Measurements from ENCODE around the gene HIP1.

DNA sequence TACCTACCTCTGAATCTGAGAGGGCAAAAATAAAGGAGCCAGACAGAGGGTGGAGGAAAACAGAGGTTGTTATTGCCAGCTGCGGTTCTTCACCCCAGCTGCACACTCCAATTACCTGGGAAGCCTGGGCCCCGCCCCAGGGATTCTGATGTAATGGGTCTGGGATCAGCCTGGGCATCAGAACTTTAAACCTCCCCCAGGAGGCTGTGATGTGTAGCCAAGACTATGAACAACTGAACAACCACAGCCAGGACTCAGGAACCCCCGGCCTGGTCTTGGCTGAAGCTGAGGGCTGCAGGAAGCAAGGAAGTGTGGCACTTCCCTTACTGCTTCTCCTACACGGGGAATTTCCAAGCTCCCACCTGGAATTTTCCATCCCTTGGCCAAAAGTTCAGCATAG, 89.3 kb downstream of the HIP1 start:
- no peak for TF ChIP-seq ELF1 (CRISPR knock-in tag; IDR thresholded peaks at IDR 0.05)
- no peak for TF ChIP-seq TBP (CRISPR knock-in tag; IDR thresholded peaks at IDR 0.05)
- no peak for TF ChIP-seq ZSCAN20 (CRISPR knock-in tag; IDR thresholded peaks at IDR 0.05; ENCODE audit: borderline replicate concordance)
- TF ChIP-seq POLR2A (IDR thresholded peaks at IDR 0.05; ENCODE audit: insufficient read depth in 1 of 2, low read depth in 2 of 2, low read length in 2 of 2), result no peak
- TF ChIP-seq KLF6 (CRISPR knock-in tag; IDR thresholded peaks at IDR 0.05), result no peak
- TF ChIP-seq ZNF12 (CRISPR knock-in tag; IDR thresholded peaks at IDR 0.05), result no peak
- TF ChIP-seq, protein P1, sequence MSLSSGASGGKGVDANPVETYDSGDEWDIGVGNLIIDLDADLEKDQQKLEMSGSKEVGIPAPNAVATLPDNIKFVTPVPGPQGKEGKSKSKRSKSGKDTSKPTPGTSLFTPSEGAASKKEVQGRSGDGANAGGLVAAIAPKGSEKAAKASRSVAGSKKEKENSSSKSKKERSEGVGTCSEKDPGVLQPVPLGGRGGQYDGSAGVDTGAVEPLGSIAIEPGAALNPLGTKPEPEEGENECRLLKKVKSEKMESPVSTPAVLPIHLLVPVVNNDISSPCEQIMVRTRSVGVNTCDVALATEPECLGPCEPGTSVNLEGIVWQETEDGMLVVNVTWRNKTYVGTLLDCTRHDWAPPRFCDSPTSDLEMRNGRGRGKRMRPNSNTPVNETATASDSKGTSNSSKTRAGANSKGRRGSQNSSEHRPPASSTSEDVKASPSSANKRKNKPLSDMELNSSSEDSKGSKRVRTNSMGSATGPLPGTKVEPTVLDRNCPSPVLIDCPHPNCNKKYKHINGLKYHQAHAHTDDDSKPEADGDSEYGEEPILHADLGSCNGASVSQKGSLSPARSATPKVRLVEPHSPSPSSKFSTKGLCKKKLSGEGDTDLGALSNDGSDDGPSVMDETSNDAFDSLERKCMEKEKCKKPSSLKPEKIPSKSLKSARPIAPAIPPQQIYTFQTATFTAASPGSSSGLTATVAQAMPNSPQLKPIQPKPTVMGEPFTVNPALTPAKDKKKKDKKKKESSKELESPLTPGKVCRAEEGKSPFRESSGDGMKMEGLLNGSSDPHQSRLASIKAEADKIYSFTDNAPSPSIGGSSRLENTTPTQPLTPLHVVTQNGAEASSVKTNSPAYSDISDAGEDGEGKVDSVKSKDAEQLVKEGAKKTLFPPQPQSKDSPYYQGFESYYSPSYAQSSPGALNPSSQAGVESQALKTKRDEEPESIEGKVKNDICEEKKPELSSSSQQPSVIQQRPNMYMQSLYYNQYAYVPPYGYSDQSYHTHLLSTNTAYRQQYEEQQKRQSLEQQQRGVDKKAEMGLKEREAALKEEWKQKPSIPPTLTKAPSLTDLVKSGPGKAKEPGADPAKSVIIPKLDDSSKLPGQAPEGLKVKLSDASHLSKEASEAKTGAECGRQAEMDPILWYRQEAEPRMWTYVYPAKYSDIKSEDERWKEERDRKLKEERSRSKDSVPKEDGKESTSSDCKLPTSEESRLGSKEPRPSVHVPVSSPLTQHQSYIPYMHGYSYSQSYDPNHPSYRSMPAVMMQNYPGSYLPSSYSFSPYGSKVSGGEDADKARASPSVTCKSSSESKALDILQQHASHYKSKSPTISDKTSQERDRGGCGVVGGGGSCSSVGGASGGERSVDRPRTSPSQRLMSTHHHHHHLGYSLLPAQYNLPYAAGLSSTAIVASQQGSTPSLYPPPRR (CRISPR knock-in tag; IDR thresholded peaks at IDR 0.05; ENCODE audit: borderline replicate concordance), result no peak
- no peak for TF ChIP-seq FOXA3 (CRISPR knock-in tag; IDR thresholded peaks at IDR 0.05)
- TF ChIP-seq KDM5A (IDR thresholded peaks at IDR 0.05; ENCODE audit: borderline replicate concordance, low read length), result no peak
- TF ChIP-seq, protein P2, sequence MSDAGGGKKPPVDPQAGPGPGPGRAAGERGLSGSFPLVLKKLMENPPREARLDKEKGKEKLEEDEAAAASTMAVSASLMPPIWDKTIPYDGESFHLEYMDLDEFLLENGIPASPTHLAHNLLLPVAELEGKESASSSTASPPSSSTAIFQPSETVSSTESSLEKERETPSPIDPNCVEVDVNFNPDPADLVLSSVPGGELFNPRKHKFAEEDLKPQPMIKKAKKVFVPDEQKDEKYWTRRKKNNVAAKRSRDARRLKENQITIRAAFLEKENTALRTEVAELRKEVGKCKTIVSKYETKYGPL (CRISPR knock-in tag; IDR thresholded peaks at IDR 0.05), result no peak
- TF ChIP-seq, protein P3, sequence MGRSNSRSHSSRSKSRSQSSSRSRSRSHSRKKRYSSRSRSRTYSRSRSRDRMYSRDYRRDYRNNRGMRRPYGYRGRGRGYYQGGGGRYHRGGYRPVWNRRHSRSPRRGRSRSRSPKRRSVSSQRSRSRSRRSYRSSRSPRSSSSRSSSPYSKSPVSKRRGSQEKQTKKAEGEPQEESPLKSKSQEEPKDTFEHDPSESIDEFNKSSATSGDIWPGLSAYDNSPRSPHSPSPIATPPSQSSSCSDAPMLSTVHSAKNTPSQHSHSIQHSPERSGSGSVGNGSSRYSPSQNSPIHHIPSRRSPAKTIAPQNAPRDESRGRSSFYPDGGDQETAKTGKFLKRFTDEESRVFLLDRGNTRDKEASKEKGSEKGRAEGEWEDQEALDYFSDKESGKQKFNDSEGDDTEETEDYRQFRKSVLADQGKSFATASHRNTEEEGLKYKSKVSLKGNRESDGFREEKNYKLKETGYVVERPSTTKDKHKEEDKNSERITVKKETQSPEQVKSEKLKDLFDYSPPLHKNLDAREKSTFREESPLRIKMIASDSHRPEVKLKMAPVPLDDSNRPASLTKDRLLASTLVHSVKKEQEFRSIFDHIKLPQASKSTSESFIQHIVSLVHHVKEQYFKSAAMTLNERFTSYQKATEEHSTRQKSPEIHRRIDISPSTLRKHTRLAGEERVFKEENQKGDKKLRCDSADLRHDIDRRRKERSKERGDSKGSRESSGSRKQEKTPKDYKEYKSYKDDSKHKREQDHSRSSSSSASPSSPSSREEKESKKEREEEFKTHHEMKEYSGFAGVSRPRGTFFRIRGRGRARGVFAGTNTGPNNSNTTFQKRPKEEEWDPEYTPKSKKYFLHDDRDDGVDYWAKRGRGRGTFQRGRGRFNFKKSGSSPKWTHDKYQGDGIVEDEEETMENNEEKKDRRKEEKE (IDR thresholded peaks at IDR 0.05), result no peak
- no peak for TF ChIP-seq ZNF292 (CRISPR knock-in tag; IDR thresholded peaks at IDR 0.05; ENCODE audit: borderline replicate concordance, low read depth)
- TF ChIP-seq, protein P4, sequence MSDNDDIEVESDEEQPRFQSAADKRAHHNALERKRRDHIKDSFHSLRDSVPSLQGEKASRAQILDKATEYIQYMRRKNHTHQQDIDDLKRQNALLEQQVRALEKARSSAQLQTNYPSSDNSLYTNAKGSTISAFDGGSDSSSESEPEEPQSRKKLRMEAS (IDR thresholded peaks at IDR 0.05), result no peak

Data from HepG2 (cell line).